SJSA1 (cell line): ENCODE measurements around the gene PRR23E. TPM values are rescaled to one million over a fixed set of nuclear protein-coding genes. Genes with fewer than 3 reads are reported as not detected.
A peak's percentile ranks its signal among the peaks of the same experiment; 100 is the strongest.

Experiments used
- DNase-seq, 2 experiments: peaks; one replicate each; pipeline ENCODE4 v3.0.0-alpha.2; 2015 to 2020; ENCODE audit warnings: low spot score in 2 of 2, low read depth in 1 of 2
- H3K27ac ChIP-seq: fragments of 250-450 bp; sonication (Bioruptor Pico); 2 replicates; pipeline ENCODE4 v1.5.1; 2020; ENCODE audit warnings: mild to moderate bottlenecking, moderate library complexity
- H3K27me3 ChIP-seq: fragments of 250-450 bp; sonication (Bioruptor Pico); replicated peaks from 2 replicates; pipeline ENCODE4 v1.5.1; 2020; ENCODE audit warnings: mild to moderate bottlenecking, moderate library complexity
- H3K36me3 ChIP-seq: fragments of 250-450 bp; sonication (Bioruptor Pico); 2 replicates; pipeline ENCODE4 v1.5.1; 2020; ENCODE audit warnings: mild to moderate bottlenecking
- H3K4me1 ChIP-seq: fragments of 250-450 bp; sonication (Bioruptor Pico); replicated peaks from 2 replicates; pipeline ENCODE4 v1.6.1; 2021; ENCODE audit warnings: mild to moderate bottlenecking
- H3K4me3 ChIP-seq: fragments of 250-450 bp; sonication (Bioruptor Pico); 2 replicates; pipeline ENCODE4 v1.5.1; 2020; ENCODE audit warnings: mild to moderate bottlenecking
- H3K9me3 ChIP-seq: fragments of 250-450 bp; sonication (Bioruptor Pico); replicated peaks from 2 replicates; pipeline ENCODE4 v1.5.1; 2020; ENCODE audit warnings: mild to moderate bottlenecking
- total RNA-seq: library from RNA; depleted of rRNA; stranded (reverse); fragments of >200 nt; shearing (Covaris generic); gene quantifications from 2 replicates; pipeline ENCODE4 v1.2.3, GENCODE V29; 2014; rRNA removed

The PRR23E gene
- total RNA-seq = not detected in 2 replicates

- H3K9me3 ChIP-seq = no peaks in the 10 kb centered on the region; the same call in 1 of the 2 replicates
- no peaks in the 10 kb centered on the region for H3K36me3 ChIP-seq
- no peak within 1 kb of the TSS for H3K4me3 ChIP-seq
- no peak for DNase-seq
- no peaks in the 10 kb centered on the region for H3K4me1 ChIP-seq
- H3K27ac ChIP-seq = no peak within 1 kb of the TSS
- no peaks in the 10 kb centered on the region for H3K27me3 ChIP-seq
These were observed at the start of gene PRR23E for GRCh38 chr3:127192576-127193232. Gene PRR23E, plus strand, starts transcription at chr3:127193131. Its CDS starts 3,555 bp downstream, at chr3:127196686.

- H3K9me3 ChIP-seq = no peaks in the 10 kb centered on the region; the same call in 1 of the 2 replicates
- no peak overlapping the region for H3K27ac ChIP-seq
- no peaks in the 10 kb centered on the region for H3K27me3 ChIP-seq
These were observed 49.8 kb upstream of the PRR23E start for GRCh38 chr3:127143172-127143571.

GRCh38 chr3:127144631-127145030, 48.3 kb upstream of the PRR23E start:
- no peaks in the 10 kb centered on the region; the same call in 1 of the 2 replicates for H3K9me3 ChIP-seq
- H3K27me3 ChIP-seq = no peaks in the 10 kb centered on the region
- no peaks in the 10 kb centered on the region for H3K36me3 ChIP-seq
- no peak overlapping the region for H3K4me3 ChIP-seq
- DNase-seq = no peak
- H3K4me1 ChIP-seq = no peaks in the 10 kb centered on the region
- H3K27ac ChIP-seq = no peak overlapping the region

More at GRCh38 chr3:127143172-127143571, 49.8 kb upstream of the PRR23E start:
- Histone ChIP-seq H3K4me1 (no peaks in the 10 kb centered on the region), H3K36me3 (no peaks in the 10 kb centered on the region), H3K4me3 (no peak overlapping the region)
- no peak for DNase-seq

GRCh38 chr3:127145266-127145665, 47.7 kb upstream of the PRR23E start:
- H3K4me1 ChIP-seq = no peaks in the 10 kb centered on the region
- no peak for DNase-seq

GRCh38 chr3:127147291-127147885, 45.5 kb upstream of the PRR23E start:
- no peak for DNase-seq
- Histone ChIP-seq H3K9me3 (no peaks in the 10 kb centered on the region; the same call in 1 of the 2 replicates), H3K27me3 (no peaks in the 10 kb centered on the region)

More at GRCh38 chr3:127145266-127145665, 47.7 kb upstream of the PRR23E start:
- Histone ChIP-seq H3K9me3 (no peaks in the 10 kb centered on the region; the same call in 1 of the 2 replicates), H3K4me3 (no peak overlapping the region), H3K27me3 (no peaks in the 10 kb centered on the region), H3K27ac (no peak overlapping the region), H3K36me3 (no peaks in the 10 kb centered on the region)

GRCh38 chr3:127149621-127150310, 43.2 kb upstream of the PRR23E start:
- Histone ChIP-seq H3K4me1 (peaks cover 11% of the 10 kb centered on the region; the same call in 1 of the 2 replicates), H3K9me3 (no peaks in the 10 kb centered on the region), H3K27ac (no peak overlapping the region), H3K4me3 (no peak overlapping the region), H3K27me3 (no peaks in the 10 kb centered on the region), H3K36me3 (no peaks in the 10 kb centered on the region)
- DNase-seq = no peak

More at GRCh38 chr3:127147291-127147885, 45.5 kb upstream of the PRR23E start:
- no peak overlapping the region for H3K27ac ChIP-seq
- no peaks in the 10 kb centered on the region for H3K36me3 ChIP-seq
- no peak overlapping the region for H3K4me3 ChIP-seq
- peaks cover 10% of the 10 kb centered on the region; the same call in 1 of the 2 replicates for H3K4me1 ChIP-seq

GRCh38 chr3:127150513-127151250, 42.2 kb upstream of the PRR23E start:
- no peak for DNase-seq
- no peak overlapping the region for H3K4me3 ChIP-seq

GRCh38 chr3:127151251-127151564, 41.7 kb upstream of the PRR23E start:
- Histone ChIP-seq H3K9me3 (no peaks in the 10 kb centered on the region), H3K36me3 (no peaks in the 10 kb centered on the region), H3K4me3 (no peak overlapping the region), H3K27ac (no peak overlapping the region), H3K4me1 (peaks cover 11% of the 10 kb centered on the region; the same call in 1 of the 2 replicates), H3K27me3 (no peaks in the 10 kb centered on the region)
- no peak for DNase-seq

More at GRCh38 chr3:127150513-127151250, 42.2 kb upstream of the PRR23E start:
- Histone ChIP-seq H3K36me3 (no peaks in the 10 kb centered on the region), H3K9me3 (no peaks in the 10 kb centered on the region), H3K27me3 (no peaks in the 10 kb centered on the region), H3K27ac (no peak overlapping the region), H3K4me1 (peaks cover 11% of the 10 kb centered on the region; the same call in 1 of the 2 replicates)

GRCh38 chr3:127151992-127152650, 40.8 kb upstream of the PRR23E start:
- peak in 1 of 2 experiments; percentile 25 for DNase-seq

GRCh38 chr3:127152684-127153505, 40.0 kb upstream of the PRR23E start:
- Histone ChIP-seq H3K27ac (no peak overlapping the region), H3K27me3 (no peaks in the 10 kb centered on the region), H3K36me3 (no peaks in the 10 kb centered on the region), H3K4me3 (no peak overlapping the region), H3K4me1 (peaks cover 11% of the 10 kb centered on the region; the same call in 1 of the 2 replicates), H3K9me3 (no peaks in the 10 kb centered on the region)
- DNase-seq = no peak

More at GRCh38 chr3:127151992-127152650, 40.8 kb upstream of the PRR23E start:
- Histone ChIP-seq H3K9me3 (no peaks in the 10 kb centered on the region), H3K27ac (no peak overlapping the region), H3K4me1 (peaks cover 11% of the 10 kb centered on the region; the same call in 1 of the 2 replicates), H3K27me3 (no peaks in the 10 kb centered on the region), H3K4me3 (no peak overlapping the region), H3K36me3 (no peaks in the 10 kb centered on the region)

- Histone ChIP-seq H3K4me3 (no peak overlapping the region), H3K27me3 (no peaks in the 10 kb centered on the region), H3K4me1 (peaks cover 11% of the 10 kb centered on the region; the same call in 1 of the 2 replicates), H3K9me3 (no peaks in the 10 kb centered on the region), H3K27ac (no peak overlapping the region), H3K36me3 (no peaks in the 10 kb centered on the region)
- DNase-seq = no peak
These were observed 39.5 kb upstream of the PRR23E start for GRCh38 chr3:127153506-127153815.

GRCh38 chr3:127156338-127157050, 36.4 kb upstream of the PRR23E start:
- Histone ChIP-seq H3K27ac (no peak overlapping the region), H3K9me3 (no peaks in the 10 kb centered on the region), H3K4me3 (no peak overlapping the region), H3K27me3 (no peaks in the 10 kb centered on the region), H3K36me3 (no peaks in the 10 kb centered on the region), H3K4me1 (peaks cover 7% of the 10 kb centered on the region; the same call in 1 of the 2 replicates)
- DNase-seq = no peak
